Measurements from ENCODE around the gene PKN2. TPM values are rescaled to one million over a fixed set of nuclear protein-coding genes. Genes with fewer than 3 reads are reported as not detected.
"Not testable (repeated sequence)": the region's sequence is repeated elsewhere in the genome, so short reads cannot be mapped to it uniquely, and the experiment has no call there.

Gene PKN2
- total RNA-seq, 1 donor, result 74.3 TPM

DNA sequence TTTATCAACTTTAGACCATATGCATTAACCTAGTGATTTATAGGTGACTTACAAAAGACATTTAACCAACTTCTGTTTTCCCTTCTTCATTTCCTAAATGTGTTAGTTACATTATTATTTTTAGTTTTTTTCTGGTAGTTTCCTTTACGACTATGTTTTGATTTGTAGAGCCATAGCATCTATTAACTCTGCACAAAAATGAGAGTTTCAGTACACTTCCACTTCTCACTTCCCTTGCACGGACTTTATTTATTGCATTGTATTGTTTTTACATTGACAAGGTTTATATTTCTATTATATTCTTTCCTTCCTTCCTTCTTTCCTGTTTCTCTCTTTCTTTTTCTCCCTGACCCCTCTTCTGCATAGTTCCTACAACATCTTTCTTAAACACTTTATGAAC, 14.7 kb downstream of the PKN2 start:
- peaks cover 37% of the 10 kb centered on the region for H3K4me1 ChIP-seq (ENCODE audit: insufficient read depth, low read length)
- H3K27me3 ChIP-seq (ENCODE audit: insufficient read depth, low read length), result no peaks in the 10 kb centered on the region
- no peaks in the 10 kb centered on the region for H3K9me3 ChIP-seq (ENCODE audit: low read depth, low read length)
- no peak overlapping the region for H3K4me3 ChIP-seq (ENCODE audit: low read length)

DNA sequence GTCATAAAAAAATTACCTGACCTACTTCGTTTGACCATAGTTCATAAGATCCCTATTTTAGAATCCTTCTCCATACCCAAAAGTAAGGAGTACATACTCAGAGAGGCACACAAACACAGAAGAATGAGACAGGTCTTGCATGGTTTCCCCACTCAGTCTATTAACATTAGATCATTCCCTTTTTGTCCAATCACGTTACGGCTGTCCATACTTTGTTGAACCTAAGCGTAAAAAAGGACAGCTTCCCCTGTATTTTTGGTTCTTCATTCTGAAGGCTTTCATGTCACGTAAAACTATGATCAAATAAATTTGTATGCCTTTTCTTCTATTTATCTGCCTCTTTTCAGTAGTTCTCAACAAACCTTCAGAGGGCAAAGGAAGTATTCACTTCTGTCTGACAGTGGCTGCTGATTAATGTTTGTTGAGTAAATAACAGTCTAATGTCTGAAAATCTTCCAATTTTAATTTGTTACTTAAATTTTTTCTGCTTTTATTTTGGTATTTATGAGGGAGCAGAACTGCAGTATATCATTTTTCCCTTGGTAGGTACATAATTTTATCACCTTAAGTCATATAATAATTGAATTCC, 16.4 kb downstream of the PKN2 start:
- Histone ChIP-seq H3K4me3 (ENCODE audit: low read length) (no peak overlapping the region), H3K27me3 (ENCODE audit: insufficient read depth, low read length) (no peaks in the 10 kb centered on the region), H3K4me1 (ENCODE audit: insufficient read depth, low read length) (peaks cover 37% of the 10 kb centered on the region), H3K9me3 (ENCODE audit: low read depth, low read length) (no peaks in the 10 kb centered on the region)

DNA sequence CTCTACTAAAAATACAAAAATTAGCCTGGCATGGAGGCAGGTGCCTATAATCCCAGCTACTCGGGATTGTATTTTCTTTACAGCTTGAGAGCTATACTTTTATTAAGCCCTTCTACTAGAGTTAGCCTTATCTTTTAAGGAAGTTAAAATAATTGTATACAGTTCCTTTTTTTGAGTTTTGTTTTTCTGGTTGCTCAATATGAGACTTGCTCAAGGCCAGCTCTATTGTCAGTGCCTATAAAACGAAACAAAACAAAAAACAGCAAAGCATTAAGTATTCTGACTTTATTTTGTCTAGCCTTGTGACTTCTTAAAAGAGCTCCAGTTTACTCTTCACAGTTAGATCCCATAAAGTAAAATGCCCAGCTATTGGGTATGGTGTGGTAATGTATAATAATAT, 17.2 kb downstream of the PKN2 start:
- no peak overlapping the region for H3K4me3 ChIP-seq (ENCODE audit: low read length)
- peaks cover 37% of the 10 kb centered on the region for H3K4me1 ChIP-seq (ENCODE audit: insufficient read depth, low read length)
- no peaks in the 10 kb centered on the region for H3K27me3 ChIP-seq (ENCODE audit: insufficient read depth, low read length)
- no peaks in the 10 kb centered on the region for H3K9me3 ChIP-seq (ENCODE audit: low read depth, low read length)

DNA sequence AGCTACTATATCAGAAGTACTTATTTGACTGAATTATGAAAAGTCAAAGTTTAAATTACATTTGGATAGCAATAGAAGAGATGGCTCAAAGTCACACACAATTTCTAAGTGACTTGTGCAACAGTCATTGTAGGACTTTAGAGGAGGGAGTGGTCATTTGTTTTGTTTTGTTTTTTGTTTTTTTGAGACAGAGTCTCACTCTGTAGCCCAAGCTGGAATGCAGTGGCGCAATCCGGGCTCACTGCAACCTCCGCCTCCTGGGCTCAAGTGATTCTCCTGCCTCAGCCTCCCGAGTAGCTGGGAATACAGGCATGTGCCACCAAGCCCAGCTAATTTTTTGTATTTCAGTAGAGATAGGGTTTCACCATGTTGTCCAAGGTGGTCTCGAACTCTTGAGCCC, 17.7 kb downstream of the PKN2 start:
- H3K9me3 ChIP-seq (ENCODE audit: low read depth, low read length); H3K27me3 ChIP-seq (ENCODE audit: insufficient read depth, low read length); H3K4me3 ChIP-seq (ENCODE audit: low read length): not testable (repeated sequence)
- peaks cover 37% of the 10 kb centered on the region for H3K4me1 ChIP-seq (ENCODE audit: insufficient read depth, low read length)

DNA sequence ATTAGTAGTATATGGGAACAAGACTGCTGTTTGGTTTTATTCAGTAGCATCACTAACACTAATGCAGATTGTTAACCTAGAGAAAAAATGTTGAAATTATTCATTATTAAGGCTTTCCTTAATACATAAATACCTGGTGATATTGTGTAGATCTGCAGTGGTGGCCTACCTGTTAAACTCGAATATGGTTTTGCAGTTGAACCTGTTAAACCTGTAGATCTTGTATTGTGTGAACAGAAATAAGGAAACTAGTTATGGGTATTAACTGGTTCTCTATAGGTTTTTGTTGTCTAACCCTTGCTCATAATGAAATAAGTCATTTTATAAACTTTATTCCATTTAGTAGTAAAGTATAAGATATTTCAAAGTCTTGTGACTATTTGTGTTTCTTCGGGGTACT, 23.9 kb downstream of the PKN2 start:
- H3K9me3 ChIP-seq (ENCODE audit: low read depth, low read length), result no peaks in the 10 kb centered on the region
- H3K4me3 ChIP-seq (ENCODE audit: low read length), result no peak overlapping the region
- H3K4me1 ChIP-seq (ENCODE audit: insufficient read depth, low read length), result peaks cover 4% of the 10 kb centered on the region
- no peaks in the 10 kb centered on the region for H3K27me3 ChIP-seq (ENCODE audit: insufficient read depth, low read length)

DNA sequence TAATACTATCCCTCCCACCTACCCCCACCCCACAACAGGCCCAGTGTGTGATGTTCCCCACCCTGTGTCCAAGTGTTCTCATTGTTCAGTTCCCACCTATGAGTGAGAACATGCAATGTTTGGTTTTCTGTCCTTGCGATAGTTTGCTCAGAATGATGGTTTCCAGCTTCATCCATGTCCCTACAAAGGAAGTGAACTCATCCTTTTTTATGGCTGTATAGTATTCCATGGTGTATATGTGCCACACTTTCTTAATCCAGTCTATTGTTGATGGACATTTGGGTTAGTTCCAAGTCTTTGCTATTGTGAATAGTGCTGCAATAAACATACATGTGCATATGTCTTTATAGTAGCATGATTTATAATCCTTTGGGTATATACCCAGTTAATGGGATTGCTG, 28.8 kb downstream of the PKN2 start:
- H3K4me1 ChIP-seq (ENCODE audit: insufficient read depth, low read length); H3K9me3 ChIP-seq (ENCODE audit: low read depth, low read length); H3K27me3 ChIP-seq (ENCODE audit: insufficient read depth, low read length); H3K4me3 ChIP-seq (ENCODE audit: low read length): not testable (repeated sequence)

DNA sequence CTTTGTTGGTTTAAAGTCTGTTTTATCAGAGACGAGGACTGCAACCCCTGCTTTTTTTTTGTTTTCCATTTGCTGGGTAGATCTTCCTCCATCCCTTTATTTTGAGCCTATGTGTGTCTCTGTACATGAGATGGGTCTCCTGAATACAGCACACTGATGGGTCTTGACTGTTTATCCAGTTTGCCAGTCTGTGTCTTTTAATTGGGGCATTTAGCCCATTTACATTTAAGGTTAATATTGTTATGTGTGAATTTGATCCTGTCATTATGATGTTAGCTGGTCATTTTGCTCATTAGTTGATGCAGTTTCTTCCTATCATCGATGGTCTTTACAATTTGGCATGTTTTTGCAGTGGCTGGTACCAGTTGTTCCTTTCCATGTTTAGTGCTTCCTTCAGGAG, 32.5 kb downstream of the PKN2 start:
- H3K9me3 ChIP-seq (ENCODE audit: low read depth, low read length); H3K4me1 ChIP-seq (ENCODE audit: insufficient read depth, low read length): not testable (repeated sequence)

DNA sequence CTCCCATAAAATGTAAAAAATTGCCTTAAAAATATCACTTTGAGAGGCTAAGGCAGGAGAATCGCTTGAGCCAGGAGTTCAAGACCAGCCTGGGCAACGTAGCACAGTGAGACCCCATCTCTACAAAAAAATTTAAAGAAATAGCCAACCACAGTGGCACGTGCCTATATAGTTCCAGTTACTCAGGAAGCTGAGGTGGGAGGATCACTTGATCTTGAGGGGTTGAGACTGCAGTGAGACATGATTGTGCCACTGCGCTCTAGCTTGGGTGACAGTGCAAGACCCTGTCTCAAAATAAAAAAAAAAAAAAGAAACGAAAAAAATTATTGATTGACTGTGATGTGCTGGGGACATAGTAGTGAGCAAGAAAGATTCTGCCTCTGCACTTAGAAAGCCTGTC, 38.4 kb downstream of the PKN2 start:
- H3K4me1 ChIP-seq (ENCODE audit: insufficient read depth, low read length), result peaks cover 6% of the 10 kb centered on the region
- H3K9me3 ChIP-seq (ENCODE audit: low read depth, low read length), result no peaks in the 10 kb centered on the region
- no peak overlapping the region for H3K4me3 ChIP-seq (ENCODE audit: low read length)
- no peaks in the 10 kb centered on the region for H3K27me3 ChIP-seq (ENCODE audit: insufficient read depth, low read length)

More for the DNA sequence above, 32.5 kb downstream of the PKN2 start:
- not testable (repeated sequence) for H3K4me3 ChIP-seq (ENCODE audit: low read length); H3K27me3 ChIP-seq (ENCODE audit: insufficient read depth, low read length)

DNA sequence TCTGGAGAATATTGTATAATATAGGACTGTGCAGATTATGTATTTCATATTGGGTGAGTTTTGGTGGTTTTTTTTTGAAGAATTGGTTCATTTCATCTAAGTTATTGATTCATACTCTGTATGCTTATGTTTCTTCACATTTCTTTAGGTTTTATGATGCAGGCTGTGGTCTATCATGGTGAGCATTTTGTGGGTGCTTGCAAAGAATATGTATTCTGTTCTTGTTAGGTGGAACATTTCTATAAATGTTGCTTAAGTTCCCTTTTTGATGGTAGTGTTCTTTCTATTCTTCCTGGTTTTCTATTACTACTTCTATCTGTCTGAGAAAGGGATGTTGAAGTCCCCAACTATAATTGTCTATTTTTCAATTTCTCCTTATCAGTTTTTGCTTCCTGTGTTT, 42.6 kb downstream of the PKN2 start:
- Histone ChIP-seq H3K4me1 (ENCODE audit: insufficient read depth, low read length) (peaks cover 23% of the 10 kb centered on the region), H3K4me3 (ENCODE audit: low read length) (no peak overlapping the region), H3K9me3 (ENCODE audit: low read depth, low read length) (no peaks in the 10 kb centered on the region), H3K27me3 (ENCODE audit: insufficient read depth, low read length) (no peaks in the 10 kb centered on the region)

DNA sequence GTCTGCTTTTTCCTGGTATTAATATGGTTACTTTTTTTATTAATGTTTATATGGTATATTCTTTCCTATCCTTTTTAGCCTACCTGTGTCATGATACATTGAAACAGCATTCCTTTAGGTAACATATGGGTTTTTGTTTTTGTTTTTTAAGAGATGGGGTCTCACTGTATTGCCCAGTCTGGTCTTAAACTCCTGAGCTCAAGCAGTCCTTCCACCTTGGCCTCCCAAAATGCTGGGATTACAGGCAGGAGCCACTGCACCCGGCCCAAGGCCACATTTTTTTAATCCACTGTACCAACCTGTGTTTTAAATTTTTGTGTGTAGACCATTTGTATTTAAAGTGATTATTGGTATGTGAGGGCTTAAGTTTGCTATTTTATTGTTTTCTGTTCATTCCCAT, 43.1 kb downstream of the PKN2 start:
- no peaks in the 10 kb centered on the region for H3K27me3 ChIP-seq (ENCODE audit: insufficient read depth, low read length)
- H3K9me3 ChIP-seq (ENCODE audit: low read depth, low read length), result no peaks in the 10 kb centered on the region
- no peak overlapping the region for H3K4me3 ChIP-seq (ENCODE audit: low read length)
- H3K4me1 ChIP-seq (ENCODE audit: insufficient read depth, low read length), result peaks cover 23% of the 10 kb centered on the region

DNA sequence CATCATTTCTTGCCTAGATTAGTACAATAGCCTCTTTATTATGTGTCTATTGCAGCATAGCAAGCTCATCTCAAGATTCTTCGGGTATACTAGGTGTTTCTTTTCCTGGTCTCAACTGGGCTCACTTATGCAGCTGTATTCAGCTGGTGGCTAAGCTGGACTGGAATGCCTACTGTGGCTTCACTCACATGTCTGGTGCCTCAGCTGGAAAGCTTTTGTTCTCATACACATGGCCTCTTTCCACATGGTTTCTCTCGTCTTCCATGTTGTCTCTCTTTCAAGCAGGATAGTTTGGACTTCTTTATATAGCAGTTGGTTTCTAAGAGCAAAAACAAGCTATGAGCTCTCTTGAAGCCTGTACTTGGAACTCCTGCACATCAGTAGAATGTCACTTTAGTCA, 45.2 kb downstream of the PKN2 start:
- Histone ChIP-seq H3K9me3 (ENCODE audit: low read depth, low read length) (no peaks in the 10 kb centered on the region), H3K4me1 (ENCODE audit: insufficient read depth, low read length) (peaks cover 19% of the 10 kb centered on the region), H3K27me3 (ENCODE audit: insufficient read depth, low read length) (no peaks in the 10 kb centered on the region)

DNA sequence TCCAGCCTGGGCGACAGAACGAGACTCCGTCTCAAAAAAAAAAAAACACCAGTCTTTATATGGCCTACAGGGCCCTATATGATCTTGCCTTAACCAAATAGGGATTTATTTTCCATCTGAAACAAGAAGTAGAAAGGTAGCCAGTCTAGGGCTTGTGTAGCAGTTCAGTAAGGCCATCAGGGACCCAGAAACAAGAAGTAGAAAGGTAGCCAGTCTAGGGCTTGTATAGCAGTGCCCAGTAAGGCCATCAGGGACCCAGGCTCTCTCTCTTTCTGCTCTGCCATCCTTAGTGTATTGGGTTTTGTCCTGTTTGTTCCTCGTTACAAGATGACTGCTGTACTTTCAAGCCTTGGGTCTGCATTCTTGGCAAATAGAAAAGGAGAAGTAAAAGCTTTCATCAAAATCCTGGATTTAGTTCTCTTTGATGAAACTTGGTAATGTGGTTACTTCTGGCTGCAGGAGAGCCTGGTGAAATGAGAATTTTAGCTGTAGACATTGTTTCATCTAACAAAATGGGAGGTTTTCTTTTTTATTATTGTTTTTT, 46.1 kb downstream of the PKN2 start:
- H3K4me3 ChIP-seq (ENCODE audit: low read length), result no peak overlapping the region
- no peaks in the 10 kb centered on the region for H3K27me3 ChIP-seq (ENCODE audit: insufficient read depth, low read length)

More for the DNA sequence above, 45.2 kb downstream of the PKN2 start:
- no peak overlapping the region for H3K4me3 ChIP-seq (ENCODE audit: low read length)

DNA sequence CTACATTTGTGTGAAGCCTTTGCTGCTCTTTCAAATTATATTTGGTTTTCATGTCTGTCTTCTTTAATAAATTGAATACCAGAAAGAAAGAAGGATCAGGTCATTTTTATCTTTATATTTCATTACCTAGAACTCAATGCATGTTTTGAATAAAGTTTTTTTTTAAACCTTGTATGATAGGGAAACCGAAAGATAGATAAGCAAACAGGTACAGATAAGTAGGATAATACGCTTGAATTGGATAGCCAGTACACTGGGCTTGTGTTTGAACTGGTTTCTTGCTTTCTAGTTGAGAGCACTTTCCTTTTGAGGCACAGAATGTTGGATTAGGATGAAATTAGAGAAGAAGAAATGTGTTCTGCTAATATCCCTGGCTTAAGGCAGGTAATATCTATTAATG, 46.9 kb downstream of the PKN2 start:
- Histone ChIP-seq H3K4me3 (ENCODE audit: low read length) (no peak overlapping the region), H3K27me3 (ENCODE audit: insufficient read depth, low read length) (no peaks in the 10 kb centered on the region), H3K4me1 (ENCODE audit: insufficient read depth, low read length) (peaks cover 19% of the 10 kb centered on the region), H3K9me3 (ENCODE audit: low read depth, low read length) (peaks cover 6% of the 10 kb centered on the region)

More for the DNA sequence above, 46.1 kb downstream of the PKN2 start:
- Histone ChIP-seq H3K4me1 (ENCODE audit: insufficient read depth, low read length) (peaks cover 19% of the 10 kb centered on the region), H3K9me3 (ENCODE audit: low read depth, low read length) (peaks cover 6% of the 10 kb centered on the region)

DNA sequence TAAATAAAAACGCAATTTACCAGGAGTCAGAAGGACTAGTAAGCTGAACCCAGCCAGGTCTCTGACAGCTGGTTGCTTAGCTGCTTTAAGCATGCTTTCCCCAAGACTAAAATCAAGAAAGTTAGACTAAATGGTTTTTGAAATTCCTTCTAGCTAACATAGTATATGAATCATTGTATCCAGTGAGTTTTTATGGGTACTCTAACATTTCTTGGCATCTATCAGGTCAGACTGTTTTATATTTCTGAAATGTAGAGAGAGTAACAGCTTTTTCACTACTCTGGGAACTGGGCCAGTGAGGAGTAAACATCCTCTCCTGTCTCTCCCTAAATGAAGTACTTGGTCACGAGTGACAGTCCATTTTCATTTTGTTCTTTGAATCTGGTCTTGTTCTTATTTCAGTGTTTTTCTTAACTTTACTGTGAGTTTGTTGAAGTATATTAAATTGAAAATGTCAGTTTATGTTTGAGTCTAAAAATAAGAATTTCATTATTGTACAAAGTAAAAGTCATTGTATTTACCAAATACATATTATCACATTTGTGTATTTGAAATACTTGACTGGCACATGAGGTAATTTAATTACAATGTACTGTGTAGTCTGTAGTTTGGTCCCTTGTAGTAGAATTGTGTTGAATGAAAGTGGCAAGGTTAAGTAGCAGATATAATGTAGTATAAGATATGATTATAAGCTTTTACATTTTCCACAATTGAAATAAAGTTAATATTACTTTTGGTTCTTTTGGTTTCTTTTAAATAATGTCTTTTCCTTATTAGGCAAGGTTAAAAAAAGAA, 47.6 kb downstream of the PKN2 start:
- no peaks in the 10 kb centered on the region for H3K27me3 ChIP-seq (ENCODE audit: insufficient read depth, low read length)
- H3K4me1 ChIP-seq (ENCODE audit: insufficient read depth, low read length), result peaks cover 19% of the 10 kb centered on the region
- H3K4me3 ChIP-seq (ENCODE audit: low read length), result no peak overlapping the region
- H3K9me3 ChIP-seq (ENCODE audit: low read depth, low read length), result peaks cover 6% of the 10 kb centered on the region

DNA sequence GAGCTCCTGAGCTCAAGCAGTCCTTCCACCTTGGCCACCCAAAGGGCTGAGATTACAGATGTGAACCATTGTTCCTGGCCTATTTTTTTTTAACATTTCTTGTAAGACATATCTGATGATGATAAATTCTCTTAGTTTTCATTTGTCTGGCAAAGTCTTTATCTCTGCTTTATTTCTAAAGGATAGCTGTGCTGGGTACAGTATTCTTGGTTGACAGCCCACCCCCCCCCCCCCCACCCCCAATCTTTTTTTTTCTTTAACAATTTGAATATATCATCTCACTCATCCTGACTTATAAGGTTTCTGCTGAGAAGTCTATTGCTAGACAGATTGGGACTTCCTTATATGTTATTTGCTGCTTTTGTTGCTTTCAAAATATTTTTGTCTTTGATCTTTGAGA, 51.3 kb downstream of the PKN2 start:
- no peak overlapping the region for H3K4me3 ChIP-seq (ENCODE audit: low read length)
- H3K4me1 ChIP-seq (ENCODE audit: insufficient read depth, low read length), result peaks cover 4% of the 10 kb centered on the region
- H3K9me3 ChIP-seq (ENCODE audit: low read depth, low read length), result peaks cover 6% of the 10 kb centered on the region
- H3K27me3 ChIP-seq (ENCODE audit: insufficient read depth, low read length), result no peaks in the 10 kb centered on the region

DNA sequence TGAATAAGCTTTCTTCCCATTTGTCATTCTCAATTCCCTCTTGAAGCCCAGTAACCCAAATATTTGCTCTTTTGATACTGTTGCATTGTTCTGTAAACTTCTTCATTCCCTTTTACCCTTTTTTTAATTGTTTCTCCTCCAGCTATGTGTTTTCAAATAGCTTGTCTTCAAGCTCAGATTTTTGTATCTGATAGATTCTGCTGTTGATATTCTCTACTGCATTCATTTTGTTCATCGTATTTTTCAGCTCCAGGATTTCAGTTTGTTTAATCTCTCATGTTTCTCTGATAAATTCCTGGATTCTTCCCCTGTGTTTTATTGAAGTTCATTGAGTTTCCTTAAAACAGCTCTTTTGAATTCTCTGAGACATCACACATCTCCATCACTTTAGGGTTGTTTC, 51.8 kb downstream of the PKN2 start:
- H3K4me3 ChIP-seq (ENCODE audit: low read length), result no peak overlapping the region
- no peaks in the 10 kb centered on the region for H3K4me1 ChIP-seq (ENCODE audit: insufficient read depth, low read length)
- H3K27me3 ChIP-seq (ENCODE audit: insufficient read depth, low read length), result no peaks in the 10 kb centered on the region
- peaks cover 6% of the 10 kb centered on the region for H3K9me3 ChIP-seq (ENCODE audit: low read depth, low read length)

Measured in mononuclear cell (primary cell).